DND-41 (cell line): ENCODE results near the gene AOPEP.

Experiments used
- ATAC-seq: fragments of 200-7000 bp; cut with Tn5 transposase; 3 replicates; pipeline ENCODE4 v1.9.1; 2021; ENCODE audit warnings: low read depth; ENCODE audit not compliant: insufficient read depth
- DNase-seq: peaks from one replicate; pipeline ENCODE4 v3.0.0-alpha.2; 2020
- H2AFZ ChIP-seq: 2 replicates; pipeline ENCODE4 v1.6.0; 2012; ENCODE audit warnings: low read depth, low read length
- H3K27ac ChIP-seq: 2 replicates; pipeline ENCODE4 v1.5.1; 2012; ENCODE audit warnings: low read length, inconsistent platforms
- H3K27me3 ChIP-seq: fragments of 200-600 bp; sonication (generic); 2 replicates; pipeline ENCODE4 v1.6.0; 2012; ENCODE audit warnings: low read length, mild to moderate bottlenecking, inconsistent platforms; ENCODE audit not compliant: insufficient read depth, poor library complexity
- H3K36me3 ChIP-seq: 2 replicates; pipeline ENCODE4 v1.5.1; 2012; ENCODE audit warnings: low read length, inconsistent platforms; ENCODE audit not compliant: insufficient read depth
- H3K4me1 ChIP-seq: 2 replicates; pipeline ENCODE4 v1.5.1; 2012; ENCODE audit warnings: mild to moderate bottlenecking, low read length; ENCODE audit not compliant: insufficient read depth
- H3K4me2 ChIP-seq: 2 replicates; pipeline ENCODE4 v1.6.0; 2012; ENCODE audit warnings: mild to moderate bottlenecking, moderate library complexity, low read length, inconsistent platforms; ENCODE audit not compliant: insufficient read depth
- H3K4me3 ChIP-seq, 2 experiments: fragments of 200-600 bp in 1 of 2; shearing (Covaris generic) in 1 of 2; 2 replicates each; pipeline ENCODE4 v1.5.1; 2012 to 2016; ENCODE audit warnings: inconsistent platforms in 2 of 2, low read length in 2 of 2, mild to moderate bottlenecking in 2 of 2, low read depth in 1 of 2, moderate library complexity in 1 of 2
- H3K79me2 ChIP-seq: 2 replicates; pipeline ENCODE4 v1.6.0; 2012; ENCODE audit warnings: low read length, inconsistent platforms; ENCODE audit not compliant: insufficient read depth
- H3K9ac ChIP-seq: 2 replicates; pipeline ENCODE4 v1.6.0; 2012; ENCODE audit warnings: low read depth, mild to moderate bottlenecking, inconsistent platforms, low read length, moderate library complexity
- H3K9me3 ChIP-seq: 2 replicates; pipeline ENCODE4 v1.5.1; 2012; ENCODE audit warnings: low read length, moderate library complexity, mild to moderate bottlenecking, inconsistent platforms; ENCODE audit not compliant: insufficient read depth, severe bottlenecking
- H4K20me1 ChIP-seq: 2 replicates; pipeline ENCODE4 v1.6.0; 2012; ENCODE audit warnings: low read length; ENCODE audit not compliant: insufficient read depth
- CTCF ChIP-seq: IDR thresholded peaks from 2 replicates; pipeline ENCODE4 v1.5.1; 2012; ENCODE audit warnings: borderline replicate concordance, low read length, moderate library complexity, mild to moderate bottlenecking; ENCODE audit not compliant: poor library complexity, severe bottlenecking; ENCODE audit errors: extremely low read depth
- EZH2 ChIP-seq: IDR thresholded peaks from 3 replicates; pipeline ENCODE4 v1.6.1; 2012; ENCODE audit warnings: borderline replicate concordance, low read depth, mild to moderate bottlenecking, moderate library complexity, low read length, inconsistent platforms; ENCODE audit not compliant: severe bottlenecking

The AOPEP gene

GRCh38 chr9:95058795-95059386 lies 332.4 kb downstream of the AOPEP start:
- Histone ChIP-seq H3K79me2 (no peaks in the 10 kb centered on the region), H2AFZ (no peak overlapping the region), H3K4me2 (no peak overlapping the region), H3K9ac (no peak overlapping the region), H3K4me1 (no peaks in the 10 kb centered on the region), H3K9me3 (no peaks in the 10 kb centered on the region), H3K4me3 (no peak overlapping the region), H3K27me3 (no peaks in the 10 kb centered on the region), H3K36me3 (no peaks in the 10 kb centered on the region), H3K27ac (no peak overlapping the region), H4K20me1 (no peaks in the 10 kb centered on the region)
- TF ChIP-seq CTCF: no peak
- no peak for TF ChIP-seq EZH2
- no peak for DNase-seq
- no peak for ATAC-seq

GRCh38 chr9:95060234-95060633 lies 333.7 kb downstream of the AOPEP start:
- Histone ChIP-seq H3K27ac (no peak overlapping the region), H3K9me3 (no peaks in the 10 kb centered on the region), H3K9ac (no peak overlapping the region), H4K20me1 (no peaks in the 10 kb centered on the region), H3K36me3 (no peaks in the 10 kb centered on the region), H3K27me3 (no peaks in the 10 kb centered on the region), H3K4me1 (no peaks in the 10 kb centered on the region), H2AFZ (no peak overlapping the region), H3K4me2 (no peak overlapping the region), H3K79me2 (no peaks in the 10 kb centered on the region), H3K4me3 (no peak overlapping the region)
- DNase-seq (no peak), ATAC-seq (no peak)
- TF ChIP-seq CTCF: no peak

- Histone ChIP-seq H3K79me2 (no peaks in the 10 kb centered on the region), H3K27ac (no peak overlapping the region), H2AFZ (no peak overlapping the region), H3K4me2 (no peak overlapping the region), H4K20me1 (no peaks in the 10 kb centered on the region), H3K9ac (no peak overlapping the region), H3K27me3 (no peaks in the 10 kb centered on the region), H3K4me3 (no peak overlapping the region), H3K9me3 (no peaks in the 10 kb centered on the region), H3K4me1 (no peaks in the 10 kb centered on the region), H3K36me3 (no peaks in the 10 kb centered on the region)
- TF ChIP-seq CTCF (no peak), EZH2 (no peak)
- DNase-seq: no peak
- no peak for ATAC-seq
Measured at GRCh38 chr9:95060916-95061315, 334.4 kb downstream of the AOPEP start.

- H3K4me1 ChIP-seq: no peaks in the 10 kb centered on the region
- no peak overlapping the region for H3K27ac ChIP-seq
- DNase-seq: no peak
- H3K79me2 ChIP-seq: no peaks in the 10 kb centered on the region
- no peak overlapping the region for H3K9ac ChIP-seq
- no peaks in the 10 kb centered on the region for H3K36me3 ChIP-seq
- no peaks in the 10 kb centered on the region for H4K20me1 ChIP-seq
- H3K9me3 ChIP-seq: no peaks in the 10 kb centered on the region
- no peak overlapping the region for H2AFZ ChIP-seq
- no peak for TF ChIP-seq EZH2
- no peak for TF ChIP-seq CTCF
- no peak for ATAC-seq
- H3K4me2 ChIP-seq: no peak overlapping the region
- H3K27me3 ChIP-seq: no peaks in the 10 kb centered on the region
- no peak overlapping the region for H3K4me3 ChIP-seq
Measured at GRCh38 chr9:95061916-95062595, 335.6 kb downstream of the AOPEP start.
